Uterus (tissue), 2 donors: ENCODE measurements around the gene TULP1.

Experiments
- POLR2A ChIP-seq, 2 donors: fragments of 450-650 bp; IDR thresholded peaks; one replicate each; pipeline ENCODE4 v1.6.1; 2016; ENCODE audit warnings: antibody characterized with exemption in 2 of 2, mild to moderate bottlenecking in 1 of 2, moderate library complexity in 1 of 2
- TF ChIP-seq, protein P1 (sequence below), 4 experiments: fragments of 200-600 bp in 2 of 4; fragments of 450-650 bp in 2 of 4; sonication (generic) in 2 of 4; IDR thresholded peaks; one replicate each; pipeline ENCODE4 v1.5.1; 2016 to 2019; ENCODE audit warnings: antibody characterized with exemption in 4 of 4, mild to moderate bottlenecking in 2 of 4, moderate library complexity in 1 of 4

DNA sequence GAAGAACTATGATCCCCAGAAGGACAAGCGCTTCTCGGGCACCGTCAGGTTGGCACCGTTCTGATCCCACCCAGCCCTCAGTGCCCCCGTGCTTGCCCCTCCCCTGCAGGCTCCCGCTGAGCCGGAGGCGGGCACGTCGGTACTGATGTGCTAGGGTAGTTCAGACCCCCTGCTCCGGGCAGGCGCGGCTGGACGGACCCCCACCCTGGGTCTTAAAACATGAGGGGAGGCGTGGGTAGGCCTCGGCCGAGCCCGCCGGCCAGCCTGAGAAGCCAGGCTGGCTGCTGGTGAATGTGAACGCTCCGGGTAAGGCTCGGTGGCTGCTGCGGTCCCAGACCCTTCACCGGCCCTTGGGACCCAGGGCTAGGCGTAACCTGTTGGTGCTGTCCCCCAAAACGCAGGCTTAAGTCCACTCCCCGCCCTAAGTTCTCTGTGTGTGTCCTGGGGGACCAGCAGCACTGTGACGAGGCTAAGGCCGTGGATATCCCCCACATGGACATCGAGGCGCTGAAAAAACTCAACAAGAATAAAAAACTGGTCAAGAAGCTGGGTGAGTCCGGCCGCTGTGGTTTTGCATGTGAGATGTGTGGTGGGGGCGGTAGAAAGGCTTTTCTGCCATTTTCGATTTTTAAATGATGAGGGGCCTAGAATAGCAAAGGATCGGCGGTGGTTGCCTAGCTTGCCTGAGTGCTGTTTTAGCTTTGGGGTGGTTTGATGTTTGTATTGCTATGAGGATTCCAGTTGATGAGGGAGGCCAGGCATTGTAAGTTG lies 43.5 kb downstream of the TULP1 start:
- TF ChIP-seq, protein P1, sequence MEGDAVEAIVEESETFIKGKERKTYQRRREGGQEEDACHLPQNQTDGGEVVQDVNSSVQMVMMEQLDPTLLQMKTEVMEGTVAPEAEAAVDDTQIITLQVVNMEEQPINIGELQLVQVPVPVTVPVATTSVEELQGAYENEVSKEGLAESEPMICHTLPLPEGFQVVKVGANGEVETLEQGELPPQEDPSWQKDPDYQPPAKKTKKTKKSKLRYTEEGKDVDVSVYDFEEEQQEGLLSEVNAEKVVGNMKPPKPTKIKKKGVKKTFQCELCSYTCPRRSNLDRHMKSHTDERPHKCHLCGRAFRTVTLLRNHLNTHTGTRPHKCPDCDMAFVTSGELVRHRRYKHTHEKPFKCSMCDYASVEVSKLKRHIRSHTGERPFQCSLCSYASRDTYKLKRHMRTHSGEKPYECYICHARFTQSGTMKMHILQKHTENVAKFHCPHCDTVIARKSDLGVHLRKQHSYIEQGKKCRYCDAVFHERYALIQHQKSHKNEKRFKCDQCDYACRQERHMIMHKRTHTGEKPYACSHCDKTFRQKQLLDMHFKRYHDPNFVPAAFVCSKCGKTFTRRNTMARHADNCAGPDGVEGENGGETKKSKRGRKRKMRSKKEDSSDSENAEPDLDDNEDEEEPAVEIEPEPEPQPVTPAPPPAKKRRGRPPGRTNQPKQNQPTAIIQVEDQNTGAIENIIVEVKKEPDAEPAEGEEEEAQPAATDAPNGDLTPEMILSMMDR (IDR thresholded peaks at IDR 0.05) = no peak
- TF ChIP-seq POLR2A (IDR thresholded peaks at IDR 0.05) = no peak
